Osteoblast (primary cell): Measurements from ENCODE around the gene KRTAP10-2. TPM values are rescaled to one million over a fixed set of nuclear protein-coding genes. Genes with fewer than 3 reads are reported as not detected.
A peak's percentile ranks its signal among the peaks of the same experiment; 100 is the strongest.
"Not testable (repeated sequence)": the region's sequence is repeated elsewhere in the genome, so short reads cannot be mapped to it uniquely, and the experiment has no call there.

Source experiments
- DNase-seq: peaks from one replicate; pipeline ENCODE4 v3.0.0; 2011; ENCODE audit warnings: low spot score, mixed read lengths; ENCODE audit not compliant: insufficient read length; ENCODE audit errors: missing footprints
- H2AFZ ChIP-seq: 2 replicates; pipeline ENCODE4 v1.6.0; 2011; ENCODE audit warnings: mild to moderate bottlenecking, low read length
- H3K27ac ChIP-seq: 2 replicates; pipeline ENCODE4 v1.5.1; 2011; ENCODE audit warnings: mild to moderate bottlenecking, low read depth, low read length, moderate library complexity
- H3K27me3 ChIP-seq: 2 replicates; pipeline ENCODE4 v1.6.0; 2012; ENCODE audit warnings: mild to moderate bottlenecking, control low read depth, inconsistent platforms, low read length, moderate library complexity; ENCODE audit not compliant: insufficient read depth
- H3K36me3 ChIP-seq: 2 replicates; pipeline ENCODE4 v1.5.1; 2011; ENCODE audit warnings: mild to moderate bottlenecking, low read length, control low read depth, moderate library complexity; ENCODE audit not compliant: insufficient read depth
- H3K4me1 ChIP-seq: 2 replicates; pipeline ENCODE4 v1.5.1; 2011; ENCODE audit warnings: mild to moderate bottlenecking, low read length, control low read depth, moderate library complexity; ENCODE audit not compliant: insufficient read depth
- H3K4me2 ChIP-seq: 2 replicates; pipeline ENCODE4 v1.6.0; 2011; ENCODE audit warnings: mild to moderate bottlenecking, low read length; ENCODE audit not compliant: insufficient read depth
- H3K4me3 ChIP-seq: fragments of 200-600 bp; sonication (generic); 3 replicates; pipeline ENCODE4 v1.5.1; 2012; ENCODE audit warnings: mild to moderate bottlenecking, low read length, inconsistent platforms; ENCODE audit not compliant: insufficient read depth
- H3K79me2 ChIP-seq: 2 replicates; pipeline ENCODE4 v1.6.0; 2012; ENCODE audit warnings: mild to moderate bottlenecking, low read length, control low read depth, inconsistent platforms; ENCODE audit not compliant: insufficient read depth
- H3K9me3 ChIP-seq: 2 replicates; pipeline ENCODE4 v1.5.1; 2011; ENCODE audit warnings: low read depth, low read length, control low read depth
- H4K20me1 ChIP-seq: 2 replicates; pipeline ENCODE4 v1.6.0; 2012; ENCODE audit warnings: mild to moderate bottlenecking, low read length, control low read depth; ENCODE audit not compliant: insufficient read depth
- total RNA-seq: library from RNA; depleted of rRNA; stranded (reverse); fragments of >200 nt; gene quantifications from 2 replicates; pipeline ENCODE4 v1.2.3, GENCODE V29; 2012
- TF ChIP-seq, protein P1 (sequence below): IDR thresholded peaks from 2 replicates; pipeline ENCODE4 v1.5.1; 2011; ENCODE audit warnings: mild to moderate bottlenecking, low read depth, low read length, moderate library complexity; ENCODE audit errors: extremely low read depth

Gene KRTAP10-2
- total RNA-seq, 1 donor: not detected

- DNase-seq: no peak
- TF ChIP-seq, protein P1, sequence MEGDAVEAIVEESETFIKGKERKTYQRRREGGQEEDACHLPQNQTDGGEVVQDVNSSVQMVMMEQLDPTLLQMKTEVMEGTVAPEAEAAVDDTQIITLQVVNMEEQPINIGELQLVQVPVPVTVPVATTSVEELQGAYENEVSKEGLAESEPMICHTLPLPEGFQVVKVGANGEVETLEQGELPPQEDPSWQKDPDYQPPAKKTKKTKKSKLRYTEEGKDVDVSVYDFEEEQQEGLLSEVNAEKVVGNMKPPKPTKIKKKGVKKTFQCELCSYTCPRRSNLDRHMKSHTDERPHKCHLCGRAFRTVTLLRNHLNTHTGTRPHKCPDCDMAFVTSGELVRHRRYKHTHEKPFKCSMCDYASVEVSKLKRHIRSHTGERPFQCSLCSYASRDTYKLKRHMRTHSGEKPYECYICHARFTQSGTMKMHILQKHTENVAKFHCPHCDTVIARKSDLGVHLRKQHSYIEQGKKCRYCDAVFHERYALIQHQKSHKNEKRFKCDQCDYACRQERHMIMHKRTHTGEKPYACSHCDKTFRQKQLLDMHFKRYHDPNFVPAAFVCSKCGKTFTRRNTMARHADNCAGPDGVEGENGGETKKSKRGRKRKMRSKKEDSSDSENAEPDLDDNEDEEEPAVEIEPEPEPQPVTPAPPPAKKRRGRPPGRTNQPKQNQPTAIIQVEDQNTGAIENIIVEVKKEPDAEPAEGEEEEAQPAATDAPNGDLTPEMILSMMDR: no peak
- H2AFZ ChIP-seq: no peak overlapping the region
Observed at GRCh38 chr21:44593598-44594405, 42.5 kb upstream of the KRTAP10-2 start.

DNA sequence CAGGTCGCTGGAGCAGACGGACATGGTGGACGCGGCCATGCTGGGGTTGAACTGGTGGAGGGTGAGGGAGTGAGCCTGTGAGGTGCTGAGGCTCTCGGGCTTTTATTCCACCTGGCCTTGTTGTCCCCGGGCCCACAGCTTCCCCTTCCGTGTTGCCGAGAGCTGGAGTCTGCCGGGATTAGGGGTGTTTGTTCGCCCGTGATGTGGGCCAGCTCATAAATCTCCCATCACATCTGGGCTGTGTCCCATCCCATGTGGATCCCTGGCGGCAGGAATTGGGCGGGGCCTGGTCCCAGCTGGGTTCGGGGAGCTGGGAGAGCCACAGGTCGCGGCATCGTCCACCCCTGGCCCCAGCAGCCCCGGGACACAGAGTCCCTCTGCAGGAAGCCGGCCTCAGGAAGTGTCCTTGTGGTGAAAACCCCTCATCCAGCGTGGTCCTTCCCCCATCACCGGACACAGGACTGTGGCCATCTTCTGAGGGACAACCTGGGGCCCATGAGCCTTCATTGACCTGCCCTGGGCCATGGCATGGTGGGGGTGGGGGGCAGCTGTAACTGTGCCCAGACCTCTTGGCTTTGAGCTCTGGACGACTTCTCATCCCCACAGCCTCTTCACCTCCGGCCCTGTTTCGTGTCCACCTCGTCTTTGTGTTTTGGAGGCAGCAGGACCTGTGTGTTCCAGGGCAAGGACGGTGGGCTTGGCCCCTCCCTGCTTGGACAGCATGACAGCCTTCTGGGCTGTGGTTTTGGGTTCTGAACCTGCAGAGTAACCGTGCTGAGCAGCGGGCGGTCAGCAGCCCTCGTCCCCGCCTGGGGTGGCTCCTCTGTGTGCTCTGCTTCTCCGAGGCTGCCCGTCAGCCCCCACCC lies 41.4 kb upstream of the KRTAP10-2 start, which contains the start of gene KRTAP10-6:
Gene KRTAP10-6, minus strand, starts transcription at position 60 of the 866 bp plus-strand sequence. Its CDS starts 21 bp downstream, at position 39.
- no peak within 1 kb of the TSS for H3K27ac ChIP-seq
- H3K4me2 ChIP-seq: no peak within 1 kb of the TSS
- no peak within 1 kb of the TSS for H3K4me3 ChIP-seq
- no peaks in the 10 kb centered on the region for H3K4me1 ChIP-seq
- H3K9me3 ChIP-seq: no peaks in the 10 kb centered on the region
- TF ChIP-seq, protein P1: no peak
- peaks cover 30% of the 10 kb centered on the region for H3K27me3 ChIP-seq
- no peaks in the 10 kb centered on the region for H3K79me2 ChIP-seq
- peak within 1 kb of the TSS; percentile 29 for H2AFZ ChIP-seq
- H3K36me3 ChIP-seq: no peaks in the 10 kb centered on the region
- DNase-seq: peak; percentile 55
- H4K20me1 ChIP-seq: no peaks in the 10 kb centered on the region

More at GRCh38 chr21:44593598-44594405, 42.5 kb upstream of the KRTAP10-2 start:
- Histone ChIP-seq H4K20me1 (no peaks in the 10 kb centered on the region), H3K79me2 (no peaks in the 10 kb centered on the region), H3K4me2 (no peak overlapping the region), H3K4me3 (no peak overlapping the region), H3K9me3 (no peaks in the 10 kb centered on the region), H3K27me3 (peaks cover 30% of the 10 kb centered on the region), H3K36me3 (no peaks in the 10 kb centered on the region), H3K27ac (no peak overlapping the region), H3K4me1 (no peaks in the 10 kb centered on the region)

DNA sequence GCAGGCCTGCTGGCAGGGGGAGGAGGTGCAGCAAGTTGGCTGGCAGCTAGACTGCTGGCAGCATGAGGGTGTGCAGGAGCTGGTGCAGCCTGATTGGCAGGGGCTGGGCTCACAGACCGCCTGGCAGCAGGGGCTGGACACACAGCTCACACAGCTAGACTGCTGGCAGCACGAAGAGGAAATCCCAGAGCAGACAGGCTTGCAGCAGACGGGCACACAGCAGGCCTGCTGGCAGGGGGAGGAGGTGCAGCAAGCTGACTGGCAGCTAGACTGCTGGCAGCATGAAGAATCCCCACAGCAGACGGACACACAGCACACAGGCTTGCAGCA lies 40.5 kb upstream of the KRTAP10-2 start:
- H3K4me3 ChIP-seq, H3K4me1 ChIP-seq, H3K36me3 ChIP-seq, H3K9me3 ChIP-seq, H3K79me2 ChIP-seq, H3K27ac ChIP-seq, H4K20me1 ChIP-seq, DNase-seq, H3K4me2 ChIP-seq, H2AFZ ChIP-seq: not testable (repeated sequence)
- H3K27me3 ChIP-seq: peaks cover 30% of the 10 kb centered on the region

DNA sequence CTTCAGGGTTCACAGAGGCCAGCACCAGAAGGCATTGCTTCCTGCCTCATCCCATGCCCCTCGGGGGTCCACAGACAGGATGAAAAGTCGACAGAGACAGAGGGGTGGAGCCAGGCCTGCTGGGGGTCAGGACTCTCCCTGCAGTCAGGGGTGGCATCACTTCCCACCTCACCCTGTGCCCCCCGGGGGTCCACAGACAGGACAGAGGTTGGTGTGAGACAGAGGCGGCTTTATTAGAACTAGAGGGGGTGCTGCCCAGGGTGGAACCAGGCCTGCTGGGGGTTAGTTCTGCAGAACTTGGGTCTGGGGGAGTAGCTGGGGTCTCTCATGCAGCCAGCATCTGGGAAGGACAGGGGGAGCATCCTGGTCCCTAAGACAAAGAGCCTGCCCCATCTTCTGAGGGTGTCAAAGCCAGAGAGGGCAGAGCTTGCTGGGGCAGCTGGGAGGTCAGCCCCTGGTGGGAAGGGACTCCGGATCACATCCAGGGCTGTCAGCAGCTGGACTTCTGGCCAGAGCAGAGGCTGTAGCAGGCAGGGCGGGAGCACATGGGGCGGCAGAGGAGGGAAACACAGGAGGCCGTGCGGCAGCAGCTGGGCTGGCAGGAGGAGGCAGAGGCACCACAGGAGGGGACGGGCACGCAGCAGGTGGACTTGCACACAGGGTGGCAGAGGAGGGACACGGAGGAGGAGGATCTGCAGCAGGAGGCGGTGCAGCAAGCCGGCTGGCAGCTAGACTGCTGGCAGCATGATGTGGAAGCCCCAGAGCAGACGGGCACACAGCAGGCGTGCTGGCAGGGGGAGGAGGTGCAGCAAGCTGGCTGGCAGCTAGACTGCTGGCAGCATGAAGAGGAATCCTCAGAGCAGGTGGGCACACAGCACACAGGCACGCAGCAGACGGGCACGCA lies 39.8 kb upstream of the KRTAP10-2 start:
- not testable (repeated sequence) for H4K20me1 ChIP-seq, H3K79me2 ChIP-seq, H3K4me1 ChIP-seq, H3K36me3 ChIP-seq, H3K4me3 ChIP-seq, H3K27ac ChIP-seq, H3K9me3 ChIP-seq, H3K4me2 ChIP-seq, H2AFZ ChIP-seq, DNase-seq
- peaks cover 30% of the 10 kb centered on the region for H3K27me3 ChIP-seq
